Neural progenitor cell (in vitro differentiated cells): ENCODE results near the gene TAF4B. TPM values are rescaled to one million over a fixed set of nuclear protein-coding genes. Genes with fewer than 3 reads are reported as not detected.
"Not testable (repeated sequence)": the region's sequence is repeated elsewhere in the genome, so short reads cannot be mapped to it uniquely, and the experiment has no call there.

Experiments
- DNase-seq: peaks from one replicate; pipeline ENCODE4 v3.0.0-alpha.2; 2016; ENCODE audit warnings: low spot score
- H2AFZ ChIP-seq: fragments of 200-600 bp; sonication (generic); replicated peaks from 2 replicates; pipeline ENCODE4 v1.6.1; 2016; ENCODE audit warnings: antibody characterized with exemption
- H3F3A ChIP-seq: fragments of 200-600 bp; sonication (generic); 2 replicates; pipeline ENCODE4 v1.6.1; 2016; ENCODE audit warnings: antibody characterized with exemption, low read depth
- H3K27ac ChIP-seq: fragments of 200-600 bp; sonication (generic); 2 replicates; pipeline ENCODE4 v1.5.1; 2016; ENCODE audit warnings: mild to moderate bottlenecking
- H3K27me3 ChIP-seq: fragments of 200-600 bp; sonication (generic); 2 replicates; pipeline ENCODE4 v1.6.1; 2016; ENCODE audit warnings: mild to moderate bottlenecking, moderate library complexity
- H3K36me3 ChIP-seq: fragments of 200-600 bp; sonication (generic); 2 replicates; pipeline ENCODE4 v1.5.1; 2016
- H3K4me1 ChIP-seq: fragments of 200-600 bp; sonication (generic); 2 replicates; pipeline ENCODE4 v1.6.1; 2016; ENCODE audit warnings: mixed run types
- H3K4me2 ChIP-seq: fragments of 200-600 bp; sonication (generic); 2 replicates; pipeline ENCODE4 v1.6.1; 2016
- H3K4me3 ChIP-seq: fragments of 200-600 bp; sonication (generic); 2 replicates; pipeline ENCODE4 v1.5.1; 2016
- H3K79me2 ChIP-seq: fragments of 200-600 bp; sonication (generic); 2 replicates; pipeline ENCODE4 v1.6.1; 2016; ENCODE audit warnings: low read depth
- H3K9ac ChIP-seq: fragments of 200-600 bp; sonication (generic); 2 replicates; pipeline ENCODE4 v1.6.1; 2016
- H3K9me3 ChIP-seq: fragments of 200-600 bp; sonication (generic); 2 replicates; pipeline ENCODE4 v1.5.1; 2016; ENCODE audit warnings: low read depth
- H4K20me1 ChIP-seq: fragments of 200-600 bp; sonication (generic); 2 replicates; pipeline ENCODE4 v1.6.1; 2016; ENCODE audit warnings: low read depth
- H3K27ac Mint-ChIP-seq: 3 replicates; pipeline ENCODE4 v1.8.0; 2021; ENCODE audit warnings: mixed read lengths
- H3K27me3 Mint-ChIP-seq: 2 replicates; pipeline ENCODE4 v1.8.0; 2022; ENCODE audit warnings: low read depth, mild to moderate bottlenecking, inconsistent platforms, moderate library complexity, mixed read lengths; ENCODE audit not compliant: insufficient read depth
- H3K36me3 Mint-ChIP-seq: 3 replicates; pipeline ENCODE4 v1.8.0; 2021; ENCODE audit warnings: mixed read lengths
- H3K4me1 Mint-ChIP-seq: 3 replicates; pipeline ENCODE4 v1.8.0; 2021; ENCODE audit warnings: mixed read lengths
- H3K4me3 Mint-ChIP-seq: 3 replicates; pipeline ENCODE4 v1.8.0; 2021; ENCODE audit warnings: mild to moderate bottlenecking, moderate library complexity, mixed read lengths
- H3K9me3 Mint-ChIP-seq: 3 replicates; pipeline ENCODE4 v1.8.0; 2020; ENCODE audit warnings: mixed read lengths
- EZH2 ChIP-seq: fragments of 200-600 bp; sonication (generic); IDR thresholded peaks from 2 replicates; pipeline ENCODE4 v1.6.1; 2017; ENCODE audit warnings: antibody characterized with exemption, mild to moderate bottlenecking, moderate library complexity
- EZH2phosphoT487 ChIP-seq: fragments of 200-600 bp; sonication (generic); IDR thresholded peaks from 2 replicates; pipeline ENCODE4 v1.6.1; 2017; ENCODE audit warnings: antibody characterized with exemption
- total RNA-seq: library from RNA; depleted of rRNA; stranded (reverse); fragments of >200 nt; gene quantifications from 2 replicates; pipeline ENCODE4 v1.2.3, GENCODE V29; 2015; ENCODE audit warnings: low replicate concordance
- TF ChIP-seq, protein P1 (sequence below): fragments of 200-600 bp; sonication (generic); IDR thresholded peaks from 2 replicates; pipeline ENCODE4 v1.5.1; 2017; ENCODE audit warnings: antibody characterized with exemption, mild to moderate bottlenecking

Gene TAF4B
- total RNA-seq, 1 donor from 2014 or later: 6.9 TPM

DNA sequence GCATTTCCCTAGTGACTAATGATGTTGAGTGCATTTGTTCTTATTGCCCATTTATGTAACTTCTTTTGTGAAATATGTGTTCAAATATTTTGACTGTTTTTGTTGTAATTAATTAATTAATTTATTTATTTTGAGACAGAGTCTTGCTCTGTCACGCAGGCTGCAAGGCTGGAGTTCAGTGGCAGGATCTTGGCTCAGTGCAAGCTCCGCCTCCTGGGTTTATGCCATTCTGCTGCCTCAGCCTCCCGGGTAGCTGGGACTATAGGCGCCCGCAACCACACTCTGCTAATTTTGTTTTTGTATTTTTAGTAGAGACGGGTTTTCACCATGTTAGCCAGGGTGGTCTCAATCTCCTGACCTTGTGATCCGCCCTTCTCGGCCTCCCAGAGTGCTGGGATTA, 71.9 kb downstream of the TAF4B start:
- H4K20me1 ChIP-seq: no peaks in the 10 kb centered on the region
- H3K27ac ChIP-seq: no peak overlapping the region
- no peaks in the 10 kb centered on the region for H3K27me3 ChIP-seq
- no peaks in the 10 kb centered on the region for H3K36me3 ChIP-seq
- no peak for TF ChIP-seq EZH2
- TF ChIP-seq, protein P1, sequence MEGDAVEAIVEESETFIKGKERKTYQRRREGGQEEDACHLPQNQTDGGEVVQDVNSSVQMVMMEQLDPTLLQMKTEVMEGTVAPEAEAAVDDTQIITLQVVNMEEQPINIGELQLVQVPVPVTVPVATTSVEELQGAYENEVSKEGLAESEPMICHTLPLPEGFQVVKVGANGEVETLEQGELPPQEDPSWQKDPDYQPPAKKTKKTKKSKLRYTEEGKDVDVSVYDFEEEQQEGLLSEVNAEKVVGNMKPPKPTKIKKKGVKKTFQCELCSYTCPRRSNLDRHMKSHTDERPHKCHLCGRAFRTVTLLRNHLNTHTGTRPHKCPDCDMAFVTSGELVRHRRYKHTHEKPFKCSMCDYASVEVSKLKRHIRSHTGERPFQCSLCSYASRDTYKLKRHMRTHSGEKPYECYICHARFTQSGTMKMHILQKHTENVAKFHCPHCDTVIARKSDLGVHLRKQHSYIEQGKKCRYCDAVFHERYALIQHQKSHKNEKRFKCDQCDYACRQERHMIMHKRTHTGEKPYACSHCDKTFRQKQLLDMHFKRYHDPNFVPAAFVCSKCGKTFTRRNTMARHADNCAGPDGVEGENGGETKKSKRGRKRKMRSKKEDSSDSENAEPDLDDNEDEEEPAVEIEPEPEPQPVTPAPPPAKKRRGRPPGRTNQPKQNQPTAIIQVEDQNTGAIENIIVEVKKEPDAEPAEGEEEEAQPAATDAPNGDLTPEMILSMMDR: no peak
- no peak for TF ChIP-seq EZH2phosphoT487
- H3K27ac Mint-ChIP-seq: no peak overlapping the region
- H2AFZ ChIP-seq: no peak overlapping the region
- H3K36me3 Mint-ChIP-seq: no peaks in the 10 kb centered on the region
- H3K4me2 ChIP-seq: no peak overlapping the region
- H3K4me3 ChIP-seq: no peak overlapping the region
- peaks cover 10% of the 10 kb centered on the region for H3K9me3 Mint-ChIP-seq
- no peaks in the 10 kb centered on the region for H3K9me3 ChIP-seq
- no peaks in the 10 kb centered on the region for H3K27me3 Mint-ChIP-seq
- H3F3A ChIP-seq: no peaks in the 10 kb centered on the region
- no peak overlapping the region for H3K4me3 Mint-ChIP-seq
- no peak overlapping the region for H3K9ac ChIP-seq
- no peak for DNase-seq
- H3K4me1 Mint-ChIP-seq: no peaks in the 10 kb centered on the region
- H3K79me2 ChIP-seq: no peaks in the 10 kb centered on the region
- H3K4me1 ChIP-seq: no peaks in the 10 kb centered on the region

- no peaks in the 10 kb centered on the region for H3F3A ChIP-seq
- Mint-ChIP-seq H3K27me3 (no peaks in the 10 kb centered on the region), H3K4me1 (no peaks in the 10 kb centered on the region), H3K27ac (no peak overlapping the region), H3K4me3 (no peak overlapping the region), H3K36me3 (no peaks in the 10 kb centered on the region), H3K9me3 (peaks cover 10% of the 10 kb centered on the region)
- no peaks in the 10 kb centered on the region for H3K4me1 ChIP-seq
- DNase-seq: no peak
- H3K9ac ChIP-seq: no peak overlapping the region
- no peak overlapping the region for H3K4me3 ChIP-seq
- H3K9me3 ChIP-seq: no peaks in the 10 kb centered on the region
- no peaks in the 10 kb centered on the region for H4K20me1 ChIP-seq
- no peak overlapping the region for H2AFZ ChIP-seq
- no peaks in the 10 kb centered on the region for H3K79me2 ChIP-seq
- TF ChIP-seq EZH2phosphoT487 (no peak), EZH2 (no peak)
- TF ChIP-seq, protein P1: no peak
- H3K27me3 ChIP-seq: no peaks in the 10 kb centered on the region
- H3K4me2 ChIP-seq: no peak overlapping the region
- H3K27ac ChIP-seq: no peak overlapping the region
- no peaks in the 10 kb centered on the region for H3K36me3 ChIP-seq
Measured at GRCh38 chr18:26301681-26302080, 75.4 kb downstream of the TAF4B start.

DNA sequence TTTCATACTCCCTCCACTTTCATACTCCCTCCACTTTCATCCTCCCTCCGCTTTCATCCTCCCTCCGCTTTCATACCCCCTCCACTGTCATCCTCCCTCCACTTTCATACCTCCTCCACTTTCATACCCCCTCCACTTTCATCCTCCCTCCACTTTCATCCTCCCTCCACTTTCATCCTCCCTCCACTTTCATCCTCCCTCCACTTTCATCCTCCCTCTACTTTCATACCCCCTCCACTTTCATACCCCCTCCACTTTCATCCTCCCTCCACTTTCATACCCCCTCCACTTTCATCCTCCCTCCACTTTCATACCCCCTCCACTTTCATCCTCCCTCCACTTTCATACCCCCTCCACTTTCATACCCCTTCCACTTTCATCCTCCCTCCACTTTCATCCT, 77.0 kb downstream of the TAF4B start:
- not testable (repeated sequence) for H3F3A ChIP-seq, H3K27ac Mint-ChIP-seq, DNase-seq, H3K27me3 Mint-ChIP-seq, H2AFZ ChIP-seq, H3K4me1 Mint-ChIP-seq, H3K36me3 ChIP-seq, H3K79me2 ChIP-seq, H3K36me3 Mint-ChIP-seq, H3K4me3 ChIP-seq, H3K4me1 ChIP-seq, H3K9me3 ChIP-seq, H3K27ac ChIP-seq, H3K4me3 Mint-ChIP-seq, H4K20me1 ChIP-seq, H3K9me3 Mint-ChIP-seq, H3K27me3 ChIP-seq, H3K4me2 ChIP-seq, H3K9ac ChIP-seq

- Histone ChIP-seq H3K27ac (no peak overlapping the region), H3K4me3 (no peak overlapping the region), H3K4me1 (no peaks in the 10 kb centered on the region), H3K9me3 (no peaks in the 10 kb centered on the region), H3K9ac (no peak overlapping the region), H3K27me3 (no peaks in the 10 kb centered on the region), H3F3A (peaks cover 3% of the 10 kb centered on the region), H3K79me2 (no peaks in the 10 kb centered on the region), H3K36me3 (no peaks in the 10 kb centered on the region), H4K20me1 (no peaks in the 10 kb centered on the region), H3K4me2 (no peak overlapping the region), H2AFZ (no peak overlapping the region)
- DNase-seq: no peak
- TF ChIP-seq EZH2phosphoT487 (no peak), EZH2 (no peak)
- TF ChIP-seq, protein P1: no peak
- Mint-ChIP-seq H3K27ac (no peak overlapping the region), H3K9me3 (no peaks in the 10 kb centered on the region), H3K4me1 (no peaks in the 10 kb centered on the region), H3K36me3 (no peaks in the 10 kb centered on the region), H3K4me3 (no peak overlapping the region), H3K27me3 (no peaks in the 10 kb centered on the region)
Measured at GRCh38 chr18:26304511-26304910, 78.3 kb downstream of the TAF4B start.
